ENCODE measurements around the gene TMUB2.
A peak's percentile ranks its signal among the peaks of the same experiment; 100 is the strongest.
"Not testable (repeated sequence)": the region's sequence is repeated elsewhere in the genome, so short reads cannot be mapped to it uniquely, and the experiment has no call there.

The TMUB2 gene
- 27.4 to 55.0 reads per million in 2 experiments for total RNA-seq

GRCh38 chr17:44186307-44187130, at the start of gene TMUB2:
TSS of gene TMUB2 (plus strand) at chr17:44186972. CDS start at chr17:44187709, 737 bp downstream.
- peak; percentile 99 for DNase-seq (ENCODE audit: low read depth)

GRCh38 chr17:44137891-44138709, 48.7 kb upstream of the TMUB2 start:
- DNase-seq (ENCODE audit: low read depth), result peak; percentile 35

- not testable (repeated sequence) for DNase-seq (ENCODE audit: low read depth)
These were observed 42.9 kb upstream of the TMUB2 start for GRCh38 chr17:44143921-44144320.

- DNase-seq (ENCODE audit: low read depth), result no peak
These were observed 41.6 kb upstream of the TMUB2 start for GRCh38 chr17:44144966-44145739.

- no peak for DNase-seq (ENCODE audit: low read depth)
These were observed 40.1 kb upstream of the TMUB2 start for GRCh38 chr17:44146375-44147346.

- DNase-seq (ENCODE audit: low read depth), result no peak
These were observed 39.0 kb upstream of the TMUB2 start for GRCh38 chr17:44147812-44148211.

GRCh38 chr17:44149066-44149465, 37.7 kb upstream of the TMUB2 start:
- DNase-seq (ENCODE audit: low read depth), result not testable (repeated sequence)

- DNase-seq (ENCODE audit: low read depth), result no peak
These were observed 36.9 kb upstream of the TMUB2 start for GRCh38 chr17:44149750-44150329.

GRCh38 chr17:44152875-44153274, 33.9 kb upstream of the TMUB2 start:
- no peak for DNase-seq (ENCODE audit: low read depth)

GRCh38 chr17:44155488-44155887, 31.3 kb upstream of the TMUB2 start:
- no peak for DNase-seq (ENCODE audit: low read depth)

- peak; percentile 20 for DNase-seq (ENCODE audit: low read depth)
These were observed 27.1 kb upstream of the TMUB2 start for GRCh38 chr17:44159519-44160210.

- no peak for DNase-seq (ENCODE audit: low read depth)
These were observed 22.3 kb upstream of the TMUB2 start for GRCh38 chr17:44164476-44164875.

GRCh38 chr17:44167181-44167861, 19.5 kb upstream of the TMUB2 start:
- no peak for DNase-seq (ENCODE audit: low read depth)

- DNase-seq (ENCODE audit: low read depth), result no peak
These were observed 16.7 kb upstream of the TMUB2 start for GRCh38 chr17:44170135-44170498.

GRCh38 chr17:44170499-44171201, 16.1 kb upstream of the TMUB2 start, which contains the start of gene ASB16:
TSS of gene ASB16 (plus strand) at chr17:44170704. CDS start at chr17:44170790, 86 bp downstream.
- DNase-seq (ENCODE audit: low read depth), result no peak

- DNase-seq (ENCODE audit: low read depth), result no peak
These were observed 14.8 kb upstream of the TMUB2 start for GRCh38 chr17:44171931-44172455.

GRCh38 chr17:44174427-44174826, 12.3 kb upstream of the TMUB2 start:
- no peak for DNase-seq (ENCODE audit: low read depth)

GRCh38 chr17:44176257-44176656, 10.5 kb upstream of the TMUB2 start:
- DNase-seq (ENCODE audit: low read depth), result no peak
